Activated CD4-positive, alpha-beta T cell treated with anti-CD3 and anti-CD28 coated beads, Interleukin-2, amount 50 U/mL, for 48 hours (primary cell): ENCODE results near the gene RUNX1.

Experiments
- DNase-seq, 2 experiments: peaks; one replicate each; pipeline ENCODE4 v3.0.0-alpha.2; 2020

RUNX1 gene

DNA sequence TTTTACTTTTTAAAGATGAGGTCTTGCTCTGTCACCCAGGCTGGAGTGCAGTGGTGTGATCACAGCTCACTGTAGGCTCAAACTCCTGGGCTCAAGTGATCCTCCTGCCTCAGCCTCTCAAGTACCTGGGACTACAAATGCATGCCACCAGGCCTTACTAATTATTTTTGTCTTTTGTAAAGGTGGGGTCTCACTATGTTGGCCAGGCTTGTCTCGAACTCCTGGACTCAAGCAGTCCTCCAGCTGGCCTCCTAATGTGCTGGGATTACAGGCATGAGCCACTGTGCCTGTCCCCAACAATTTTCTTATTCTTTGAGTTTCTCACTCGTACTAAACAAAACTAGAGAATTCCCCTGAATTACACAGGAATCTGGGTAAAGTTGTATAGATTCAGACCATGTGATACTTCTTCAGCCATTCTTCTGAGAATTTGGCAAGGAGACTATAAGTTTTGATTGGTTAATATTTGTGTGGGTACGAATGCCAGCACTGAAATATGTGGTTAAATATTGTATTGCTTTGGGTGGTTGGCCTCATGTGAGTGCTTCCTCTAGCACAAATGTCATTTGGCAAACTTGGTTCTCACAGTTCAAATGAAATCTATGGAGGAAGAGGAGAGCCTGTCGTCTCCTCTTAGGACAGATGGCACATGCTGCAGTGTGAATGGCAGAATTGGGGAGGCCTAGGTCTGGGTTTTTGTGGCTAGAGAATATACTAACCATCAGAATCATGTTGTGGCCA, 104.9 kb downstream of the RUNX1 start:
- no peak for DNase-seq

DNA sequence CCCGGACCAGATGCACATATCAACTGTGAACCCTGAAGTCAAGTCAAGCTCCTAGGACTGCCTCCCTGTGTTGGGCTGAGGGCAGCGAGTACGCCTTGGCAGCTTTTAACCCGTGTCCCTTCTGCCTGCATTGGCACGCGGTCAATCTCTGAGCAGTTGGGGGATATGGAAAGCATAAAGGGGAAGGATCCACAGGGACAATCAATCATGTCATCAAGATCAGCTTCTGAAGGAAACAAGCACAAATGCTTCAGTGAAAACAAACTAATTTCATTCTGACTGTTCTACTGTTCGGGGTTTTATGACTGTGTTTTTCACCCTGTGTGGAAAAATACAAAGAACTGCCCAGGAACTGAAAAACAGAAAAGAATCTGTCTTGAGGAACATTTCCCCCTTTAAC, 106.2 kb downstream of the RUNX1 start:
- DNase-seq, result no peak

GRCh38 chr21:34941162-34941561, 107.9 kb downstream of the RUNX1 start:
- DNase-seq, result no peak

DNA sequence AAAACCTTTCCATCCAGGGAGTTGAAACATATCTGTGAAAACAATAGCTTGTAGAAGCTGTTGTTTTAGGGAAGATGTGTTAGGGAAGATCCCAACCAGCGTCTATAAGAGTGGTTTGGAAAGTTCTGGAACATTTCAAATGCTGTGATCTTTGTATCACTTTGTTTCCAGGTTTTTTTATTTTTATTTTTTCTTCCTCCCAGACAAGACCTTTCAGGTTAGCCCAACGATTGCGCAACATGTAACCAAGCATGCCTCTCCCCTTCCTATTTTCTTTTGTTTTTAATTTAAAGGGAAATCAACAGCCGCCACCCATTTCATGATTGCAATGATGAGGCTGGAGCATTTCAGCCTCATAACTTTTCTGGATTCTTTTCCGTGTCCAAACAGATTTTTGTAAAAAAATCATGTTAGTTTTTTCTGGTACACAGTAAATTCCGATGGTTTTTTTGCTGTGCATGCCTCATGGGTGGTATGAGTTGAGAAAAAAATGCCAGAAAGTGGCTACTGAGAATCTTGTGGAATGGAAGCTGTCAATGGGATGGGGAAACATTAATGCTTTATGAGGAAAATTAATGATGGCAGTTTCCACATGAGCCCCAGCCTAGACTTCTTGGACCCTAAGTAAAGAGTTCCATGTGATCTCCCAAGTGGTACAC, 109.3 kb downstream of the RUNX1 start:
- no peak for DNase-seq

DNA sequence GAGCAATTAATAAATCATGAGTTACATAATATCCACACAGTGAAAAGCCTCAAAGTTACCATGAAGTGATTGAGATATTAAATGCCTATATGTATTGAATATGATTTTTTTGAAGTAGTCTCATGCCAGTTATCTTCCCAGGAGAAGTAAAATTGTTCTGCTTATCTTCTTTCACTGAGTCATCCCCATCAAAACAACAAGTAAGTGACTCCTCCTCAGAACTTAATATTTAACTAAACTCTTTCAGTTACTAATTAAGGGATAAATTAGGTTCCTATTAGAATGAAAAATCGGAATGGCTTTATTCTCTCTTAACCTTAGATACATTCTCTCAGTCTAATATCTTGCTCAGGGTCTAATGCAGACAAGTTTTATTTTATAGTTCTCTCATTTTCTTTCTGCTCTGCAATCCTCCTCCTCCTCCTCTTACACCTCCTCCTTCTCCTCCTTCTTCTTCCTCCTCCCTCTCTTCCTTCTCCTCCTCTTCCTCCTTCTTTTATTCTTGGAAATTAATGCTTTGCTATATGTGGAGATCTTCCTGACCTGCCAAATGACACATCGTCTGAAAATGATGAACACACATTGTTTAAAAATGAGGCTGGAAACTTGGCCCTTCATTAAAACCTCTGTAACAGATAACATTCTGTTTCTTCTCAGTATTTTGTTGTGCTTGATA, 110.9 kb downstream of the RUNX1 start:
- DNase-seq, result no peak

DNA sequence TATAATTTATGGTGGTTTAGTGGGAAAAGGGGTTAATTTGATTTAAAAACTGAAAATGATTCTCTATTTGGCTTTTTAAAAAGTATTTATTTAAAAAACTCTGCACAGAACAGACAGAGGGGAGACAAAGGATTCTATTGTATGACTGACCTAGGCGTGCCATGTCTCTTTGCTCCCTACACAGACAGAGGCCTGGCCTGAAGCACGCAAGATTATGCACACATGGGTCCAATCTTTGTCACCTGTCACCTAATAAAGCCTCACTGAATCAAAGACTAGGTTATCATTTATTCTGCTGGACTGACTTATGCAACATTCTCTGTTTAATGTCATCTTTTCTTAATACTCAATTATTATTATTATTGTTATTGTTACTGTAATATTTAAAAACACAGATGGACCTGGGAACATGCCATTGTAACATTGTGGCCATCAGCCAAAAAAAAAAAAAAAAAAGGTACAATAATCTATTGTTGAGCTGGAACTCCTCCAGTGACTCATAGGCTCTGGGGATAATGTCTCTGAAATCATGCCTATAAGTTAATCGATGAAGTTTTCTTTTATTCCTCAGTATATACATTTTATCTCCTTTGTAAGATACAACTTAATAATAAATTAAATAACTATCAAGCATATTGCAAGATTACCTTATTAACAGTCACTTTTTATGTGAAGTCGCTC, 112.1 kb downstream of the RUNX1 start:
- no peak for DNase-seq

GRCh38 chr21:34936371-34936789, 112.7 kb downstream of the RUNX1 start:
- no peak for DNase-seq

GRCh38 chr21:34935898-34936297, 113.2 kb downstream of the RUNX1 start:
- no peak for DNase-seq

DNA sequence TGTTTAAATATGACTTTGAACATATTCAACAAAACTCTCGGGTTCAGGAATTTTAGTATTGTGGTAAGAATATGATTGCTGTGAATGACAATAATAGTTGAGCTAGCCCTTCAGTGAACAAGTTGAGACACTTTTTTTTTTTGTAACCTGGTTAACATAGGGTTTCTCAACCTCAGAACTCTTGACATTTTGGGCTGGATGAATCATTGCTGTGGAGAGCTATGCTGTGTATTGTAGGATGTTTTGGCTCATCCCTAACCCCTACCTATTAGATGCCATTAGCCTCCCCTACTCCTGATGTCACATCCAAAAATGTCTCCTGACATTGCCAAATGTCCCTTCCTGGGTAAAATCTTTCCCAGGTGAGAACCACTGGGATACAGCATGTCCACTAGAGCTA, 113.7 kb downstream of the RUNX1 start:
- DNase-seq, result no peak

DNA sequence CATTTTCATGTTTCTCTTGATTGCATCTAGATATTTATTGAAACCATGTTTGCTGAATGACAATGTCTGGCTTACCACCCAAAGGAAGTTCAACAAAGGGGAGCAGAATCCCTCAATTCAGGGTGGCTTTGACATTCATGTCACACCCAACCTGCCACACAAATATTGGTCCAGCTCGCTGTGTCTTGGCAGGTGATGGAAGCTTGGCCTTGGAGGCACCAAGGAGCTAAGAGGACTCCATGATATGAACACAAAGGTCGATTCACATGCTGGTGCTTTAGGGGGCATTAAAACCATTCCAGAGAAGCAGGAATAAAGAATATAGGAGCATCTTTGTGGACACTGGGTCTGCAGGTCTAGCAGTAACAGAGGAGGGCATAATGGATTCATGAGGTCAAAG, 114.8 kb downstream of the RUNX1 start:
- no peak for DNase-seq

DNA sequence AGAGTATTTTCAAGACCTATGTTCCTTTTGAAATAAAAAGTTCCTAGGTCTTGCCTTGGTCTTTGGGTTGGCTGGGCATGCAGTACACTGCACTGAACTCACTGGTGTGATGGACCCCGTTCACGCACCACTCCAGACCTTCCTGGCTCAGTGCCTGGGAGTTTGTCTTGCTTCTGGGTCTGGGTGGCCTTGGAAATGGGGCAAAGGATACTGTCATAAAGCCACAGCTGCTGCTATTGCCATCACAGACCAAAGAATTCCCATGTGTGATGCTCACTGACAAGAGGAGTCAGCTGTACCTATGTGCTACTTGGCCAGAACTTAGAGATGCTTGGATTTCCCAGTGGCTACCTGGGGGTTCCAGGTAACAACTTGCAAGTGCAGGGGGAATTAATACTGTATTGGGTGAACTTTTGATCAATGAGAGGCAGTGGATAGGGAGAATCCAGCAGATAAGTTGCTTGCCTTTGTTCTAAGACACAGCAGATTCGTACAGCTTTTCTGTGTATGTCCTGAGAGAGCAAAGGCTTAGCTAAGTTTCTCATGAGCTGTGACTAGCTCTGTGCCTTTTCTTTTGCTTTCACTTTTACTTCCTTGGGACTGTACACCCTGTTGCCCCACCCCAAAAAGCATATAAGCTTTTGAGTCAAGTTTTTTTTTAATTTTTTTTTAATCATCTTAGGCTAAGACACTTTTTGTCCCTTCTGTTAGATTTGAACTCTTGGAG, 115.3 kb downstream of the RUNX1 start:
- no peak for DNase-seq

DNA sequence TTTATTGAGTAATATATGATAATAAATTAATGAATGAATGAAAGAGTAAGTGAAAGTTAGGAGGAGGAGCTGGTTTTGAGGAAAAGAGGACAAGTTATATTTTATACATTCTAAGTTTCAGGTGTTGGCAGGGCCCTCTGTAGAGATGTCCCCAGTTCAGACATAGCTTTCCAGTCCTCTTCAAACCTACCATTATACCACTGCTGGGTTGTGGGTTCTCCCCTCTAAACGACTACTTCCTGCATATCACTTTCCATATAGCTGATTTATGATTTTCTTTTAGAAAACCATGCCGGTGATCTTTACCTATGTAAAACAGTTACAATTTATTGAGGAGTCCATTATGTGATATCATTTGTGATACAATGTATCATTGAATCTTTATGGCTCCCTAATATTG, 116.9 kb downstream of the RUNX1 start:
- no peak for DNase-seq

DNA sequence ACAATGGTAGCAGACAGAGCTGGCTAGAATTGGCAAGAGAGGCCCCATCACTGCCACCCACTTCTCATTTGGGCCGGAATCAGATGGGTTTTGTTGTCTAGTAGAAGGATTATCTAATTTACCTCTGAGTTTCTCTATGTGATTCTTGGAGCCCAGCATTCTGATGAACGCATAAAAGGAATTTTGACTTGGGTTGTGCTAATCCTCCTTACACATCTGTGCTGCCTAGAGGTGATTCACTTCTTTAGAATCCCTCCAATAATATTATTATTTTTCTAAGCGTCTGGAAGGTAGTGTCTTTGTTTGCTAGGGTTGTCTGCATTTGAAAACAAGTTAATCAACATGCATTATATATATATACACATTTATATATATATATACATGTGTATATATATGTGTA, 118.1 kb downstream of the RUNX1 start:
- no peak for DNase-seq

- DNase-seq, result no peak
These were observed 120.5 kb downstream of the RUNX1 start for GRCh38 chr21:34928637-34929036.

- no peak for DNase-seq
These were observed 121.1 kb downstream of the RUNX1 start for GRCh38 chr21:34927992-34928391.

GRCh38 chr21:34926803-34927467, 122.2 kb downstream of the RUNX1 start:
- no peak for DNase-seq

DNA sequence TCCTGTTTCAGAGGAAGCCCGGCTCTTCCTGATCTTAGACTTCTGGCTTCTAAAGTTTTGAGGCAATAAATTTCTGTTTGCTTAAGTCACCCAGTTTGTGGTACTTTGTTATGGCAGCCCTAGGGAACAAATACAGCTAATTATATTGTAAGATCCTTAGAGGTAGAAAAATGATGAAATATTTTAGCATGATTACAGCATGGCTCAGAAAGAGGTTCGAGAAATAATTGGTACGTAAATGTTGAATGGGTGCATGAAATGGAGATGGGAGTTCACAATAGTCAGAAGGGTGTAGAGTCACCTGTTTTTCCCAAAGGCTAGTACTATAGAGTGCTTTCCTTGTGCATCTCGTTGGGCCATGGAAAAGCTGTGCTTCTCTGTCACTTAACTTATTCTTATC, 123.5 kb downstream of the RUNX1 start:
- no peak for DNase-seq

- no peak for DNase-seq
These were observed 124.2 kb downstream of the RUNX1 start for GRCh38 chr21:34924771-34925419.

- no peak for DNase-seq
These were observed 124.9 kb downstream of the RUNX1 start for GRCh38 chr21:34924194-34924593.

DNA sequence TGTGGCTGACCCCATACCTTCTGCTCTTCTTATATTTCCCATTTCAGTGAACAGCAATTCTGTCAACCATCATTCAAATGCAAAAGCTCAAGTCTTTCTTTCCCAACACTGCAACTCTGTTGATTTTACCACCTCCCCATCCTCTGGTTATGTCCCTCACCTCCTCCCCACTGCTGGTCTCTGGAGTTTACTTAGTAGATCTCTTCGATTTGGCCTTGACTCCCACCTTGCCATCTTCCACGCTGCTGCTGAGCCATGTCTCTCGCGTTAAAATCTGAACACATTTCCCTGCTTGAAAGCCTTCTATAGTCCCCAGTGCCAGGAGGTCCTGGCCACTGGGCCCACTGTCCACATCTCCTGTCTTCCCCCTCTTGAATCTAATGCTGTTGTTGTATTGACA, 125.5 kb downstream of the RUNX1 start:
- DNase-seq, result no peak

GRCh38 chr21:34923202-34923601, 125.9 kb downstream of the RUNX1 start:
- no peak for DNase-seq

DNA sequence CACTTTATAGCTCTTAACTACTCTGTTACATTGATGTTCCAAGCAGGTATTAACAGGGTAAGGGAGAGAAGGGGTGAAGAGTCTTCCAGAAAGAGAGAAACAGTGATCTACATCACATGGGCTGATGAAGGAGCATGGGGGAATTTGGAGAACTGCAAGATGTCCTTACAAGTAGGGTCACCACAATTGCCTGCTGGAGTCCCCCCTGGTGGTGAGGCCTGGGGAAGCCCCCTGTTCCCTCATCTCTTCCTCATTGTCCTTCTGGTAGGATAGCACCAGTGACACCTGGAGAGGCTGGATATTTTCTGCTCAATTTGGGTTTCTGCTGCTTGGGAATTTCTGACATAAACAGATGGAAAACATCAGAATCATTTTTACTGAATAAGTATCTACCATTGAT, 126.6 kb downstream of the RUNX1 start:
- DNase-seq, result no peak
